ENCODE measurements around the gene IL23R.
"Not testable (repeated sequence)": the region's sequence is repeated elsewhere in the genome, so short reads cannot be mapped to it uniquely, and the experiment has no call there.

The IL23R gene

GRCh38 chr1:67138813-67139499 lies 27.3 kb upstream of the IL23R start:
- no peak for DNase-seq (ENCODE audit: insufficient read length)
- no peak for FAIRE-seq
- TF ChIP-seq POLR2A (IDR thresholded peaks at IDR 0.05; ENCODE audit: low read depth, low read length): no peak
- TF ChIP-seq POLR2AphosphoS5 (IDR thresholded peaks at IDR 0.05; ENCODE audit: low read depth, low read length): no peak
- TF ChIP-seq TAF1 (IDR thresholded peaks at IDR 0.05; ENCODE audit: borderline replicate concordance, low read depth, low read length): no peak

- TF ChIP-seq POLR2A (IDR thresholded peaks at IDR 0.05; ENCODE audit: low read depth, low read length) (no peak), TAF1 (IDR thresholded peaks at IDR 0.05; ENCODE audit: borderline replicate concordance, low read depth, low read length) (no peak), POLR2AphosphoS5 (IDR thresholded peaks at IDR 0.05; ENCODE audit: low read depth, low read length) (no peak)
- no peak for FAIRE-seq
- no peak for DNase-seq (ENCODE audit: insufficient read length)
Measured at GRCh38 chr1:67140460-67140859, 25.8 kb upstream of the IL23R start.

- FAIRE-seq; DNase-seq (ENCODE audit: insufficient read length): not testable (repeated sequence)
Measured at GRCh38 chr1:67141832-67142231, 24.4 kb upstream of the IL23R start.

- no peak for FAIRE-seq
- TF ChIP-seq TAF1 (IDR thresholded peaks at IDR 0.05; ENCODE audit: borderline replicate concordance, low read depth, low read length): no peak
- TF ChIP-seq POLR2A (IDR thresholded peaks at IDR 0.05; ENCODE audit: low read depth, low read length): no peak
- TF ChIP-seq POLR2AphosphoS5 (IDR thresholded peaks at IDR 0.05; ENCODE audit: low read depth, low read length): no peak
- no peak for DNase-seq (ENCODE audit: insufficient read length)
Measured at GRCh38 chr1:67142931-67143330, 23.3 kb upstream of the IL23R start.

- DNase-seq (ENCODE audit: insufficient read length) (no peak), FAIRE-seq (no peak)
- no peak for TF ChIP-seq POLR2AphosphoS5 (IDR thresholded peaks at IDR 0.05; ENCODE audit: low read depth, low read length)
- TF ChIP-seq TAF1 (IDR thresholded peaks at IDR 0.05; ENCODE audit: borderline replicate concordance, low read depth, low read length): no peak
- no peak for TF ChIP-seq POLR2A (IDR thresholded peaks at IDR 0.05; ENCODE audit: low read depth, low read length)
Measured at GRCh38 chr1:67143966-67144365, 22.3 kb upstream of the IL23R start.

GRCh38 chr1:67144696-67145095 lies 21.6 kb upstream of the IL23R start:
- DNase-seq (ENCODE audit: insufficient read length): no peak
- no peak for FAIRE-seq

GRCh38 chr1:67146101-67146500 lies 20.2 kb upstream of the IL23R start:
- no peak for TF ChIP-seq POLR2A (IDR thresholded peaks at IDR 0.05; ENCODE audit: low read depth, low read length)
- no peak for TF ChIP-seq POLR2AphosphoS5 (IDR thresholded peaks at IDR 0.05; ENCODE audit: low read depth, low read length)
- no peak for TF ChIP-seq TAF1 (IDR thresholded peaks at IDR 0.05; ENCODE audit: borderline replicate concordance, low read depth, low read length)
- DNase-seq (ENCODE audit: insufficient read length) (no peak), FAIRE-seq (no peak)

More at GRCh38 chr1:67144696-67145095, 21.6 kb upstream of the IL23R start:
- TF ChIP-seq POLR2A (IDR thresholded peaks at IDR 0.05; ENCODE audit: low read depth, low read length) (no peak), TAF1 (IDR thresholded peaks at IDR 0.05; ENCODE audit: borderline replicate concordance, low read depth, low read length) (no peak), POLR2AphosphoS5 (IDR thresholded peaks at IDR 0.05; ENCODE audit: low read depth, low read length) (no peak)

GRCh38 chr1:67146539-67146938 lies 19.7 kb upstream of the IL23R start:
- TF ChIP-seq POLR2A (IDR thresholded peaks at IDR 0.05; ENCODE audit: low read depth, low read length): no peak
- TF ChIP-seq TAF1 (IDR thresholded peaks at IDR 0.05; ENCODE audit: borderline replicate concordance, low read depth, low read length): no peak
- no peak for TF ChIP-seq POLR2AphosphoS5 (IDR thresholded peaks at IDR 0.05; ENCODE audit: low read depth, low read length)
- FAIRE-seq: no peak

GRCh38 chr1:67147973-67148372 lies 18.3 kb upstream of the IL23R start:
- not testable (repeated sequence) for DNase-seq (ENCODE audit: insufficient read length); FAIRE-seq

More at GRCh38 chr1:67146539-67146938, 19.7 kb upstream of the IL23R start:
- no peak for DNase-seq (ENCODE audit: insufficient read length)

GRCh38 chr1:67148516-67149178 lies 17.6 kb upstream of the IL23R start:
- FAIRE-seq (no peak), DNase-seq (ENCODE audit: insufficient read length) (no peak)
- no peak for TF ChIP-seq TAF1 (IDR thresholded peaks at IDR 0.05; ENCODE audit: borderline replicate concordance, low read depth, low read length)
- TF ChIP-seq POLR2AphosphoS5 (IDR thresholded peaks at IDR 0.05; ENCODE audit: low read depth, low read length): no peak
- TF ChIP-seq POLR2A (IDR thresholded peaks at IDR 0.05; ENCODE audit: low read depth, low read length): no peak

GRCh38 chr1:67149179-67149770 lies 17.0 kb upstream of the IL23R start:
- DNase-seq (ENCODE audit: insufficient read length): peak; percentile 24

GRCh38 chr1:67150931-67151330 lies 15.3 kb upstream of the IL23R start:
- DNase-seq (ENCODE audit: insufficient read length) (no peak), FAIRE-seq (no peak)
- TF ChIP-seq POLR2AphosphoS5 (IDR thresholded peaks at IDR 0.05; ENCODE audit: low read depth, low read length) (no peak), TAF1 (IDR thresholded peaks at IDR 0.05; ENCODE audit: borderline replicate concordance, low read depth, low read length) (no peak), POLR2A (IDR thresholded peaks at IDR 0.05; ENCODE audit: low read depth, low read length) (no peak)

More at GRCh38 chr1:67149179-67149770, 17.0 kb upstream of the IL23R start:
- peak; percentile 80 for FAIRE-seq
- TF ChIP-seq TAF1 (IDR thresholded peaks at IDR 0.05; ENCODE audit: borderline replicate concordance, low read depth, low read length): no peak
- no peak for TF ChIP-seq POLR2AphosphoS5 (IDR thresholded peaks at IDR 0.05; ENCODE audit: low read depth, low read length)
- no peak for TF ChIP-seq POLR2A (IDR thresholded peaks at IDR 0.05; ENCODE audit: low read depth, low read length)
